Measurements from ENCODE around the gene DET1.
"Not testable (repeated sequence)": the region's sequence is repeated elsewhere in the genome, so short reads cannot be mapped to it uniquely, and the experiment has no call there.

Gene DET1

DNA sequence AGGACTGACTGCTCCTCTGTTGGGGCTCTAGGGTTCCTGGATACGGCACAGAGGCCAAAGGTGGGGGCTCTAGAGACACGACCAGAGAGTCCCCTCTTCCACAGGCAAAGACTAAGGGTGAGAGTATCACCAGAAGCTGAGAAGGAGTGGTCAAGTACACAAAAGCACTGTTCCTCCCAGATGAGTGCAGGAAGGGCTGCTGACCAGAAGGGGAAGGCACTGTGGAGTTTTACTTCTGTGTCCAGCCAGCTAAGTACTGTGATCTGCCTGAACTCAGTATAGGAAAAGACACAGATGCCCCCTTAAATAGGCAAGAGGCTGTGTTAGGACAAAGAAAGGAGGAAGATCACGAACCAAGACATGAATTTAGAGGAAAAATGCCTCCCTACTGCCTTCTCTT, 67.3 kb downstream of the DET1 start:
- no peak overlapping the region for H3K9ac ChIP-seq (ENCODE audit: low read length)
- no peak overlapping the region for H3K4me3 ChIP-seq (ENCODE audit: low read depth, low read length)
- no peaks in the 10 kb centered on the region for H3K9me3 ChIP-seq (ENCODE audit: control insufficient read depth, insufficient read depth, low read depth, low read length)
- no peaks in the 10 kb centered on the region for H3K27me3 ChIP-seq (ENCODE audit: control insufficient read depth, insufficient read depth, low read length)
- peaks cover 13% of the 10 kb centered on the region for H3K4me1 ChIP-seq (ENCODE audit: control insufficient read depth, insufficient read depth, low read length)
- peaks cover 36% of the 10 kb centered on the region for H3K36me3 ChIP-seq (ENCODE audit: control insufficient read depth, insufficient read depth, low read length)
- H3K27ac ChIP-seq (ENCODE audit: low read depth, low read length): no peak overlapping the region

DNA sequence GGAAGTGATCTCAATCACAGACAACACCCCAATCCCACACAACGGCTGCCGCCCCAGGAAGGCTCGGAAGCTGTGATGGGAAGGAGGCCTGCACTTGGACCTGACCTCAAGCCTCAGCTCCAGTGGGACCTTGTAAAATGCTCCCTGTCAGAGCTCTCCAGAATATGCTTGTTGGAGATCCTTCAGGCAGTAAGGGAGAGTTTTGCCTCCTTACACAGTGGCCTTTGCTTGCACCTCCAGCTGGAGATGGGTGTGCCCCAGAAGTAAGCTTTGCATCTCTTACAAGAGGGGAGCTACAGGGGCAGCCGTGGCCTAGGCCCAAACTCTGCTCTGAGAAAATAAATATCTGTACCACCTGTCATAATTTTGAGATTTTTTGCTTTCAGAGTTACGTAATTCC, 68.6 kb downstream of the DET1 start:
- Histone ChIP-seq H3K27ac (ENCODE audit: low read depth, low read length) (no peak overlapping the region), H3K36me3 (ENCODE audit: control insufficient read depth, insufficient read depth, low read length) (peaks cover 43% of the 10 kb centered on the region), H3K9me3 (ENCODE audit: control insufficient read depth, insufficient read depth, low read depth, low read length) (no peaks in the 10 kb centered on the region), H3K9ac (ENCODE audit: low read length) (no peak overlapping the region), H3K4me3 (ENCODE audit: low read depth, low read length) (no peak overlapping the region), H3K27me3 (ENCODE audit: control insufficient read depth, insufficient read depth, low read length) (no peaks in the 10 kb centered on the region), H3K4me1 (ENCODE audit: control insufficient read depth, insufficient read depth, low read length) (peaks cover 5% of the 10 kb centered on the region; the same call in 1 of the 2 replicates)

DNA sequence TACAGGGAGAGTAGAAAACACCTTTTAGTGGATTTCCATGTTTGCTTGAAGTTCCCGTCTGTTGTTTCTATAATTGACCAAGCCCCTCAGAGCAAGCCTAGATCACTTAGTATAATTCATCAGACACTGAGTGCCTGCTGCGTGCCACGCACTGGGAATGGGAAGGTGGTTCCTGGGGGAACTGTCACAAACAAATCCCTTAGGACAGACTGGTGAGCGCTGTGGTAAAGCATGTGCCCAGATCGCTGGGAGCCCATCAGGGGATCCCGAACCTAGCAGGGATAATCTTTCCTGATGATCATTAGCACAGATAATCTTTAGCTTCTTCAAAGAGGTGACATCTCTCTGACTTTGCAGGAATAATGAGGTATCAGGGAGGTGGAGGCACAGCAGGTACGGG, 69.4 kb downstream of the DET1 start:
- H3K27ac ChIP-seq (ENCODE audit: low read depth, low read length): no peak overlapping the region
- H3K4me1 ChIP-seq (ENCODE audit: control insufficient read depth, insufficient read depth, low read length): peaks cover 5% of the 10 kb centered on the region; the same call in 1 of the 2 replicates
- H3K4me3 ChIP-seq (ENCODE audit: low read depth, low read length): no peak overlapping the region
- no peaks in the 10 kb centered on the region for H3K9me3 ChIP-seq (ENCODE audit: control insufficient read depth, insufficient read depth, low read depth, low read length)
- peaks cover 51% of the 10 kb centered on the region for H3K36me3 ChIP-seq (ENCODE audit: control insufficient read depth, insufficient read depth, low read length)
- no peaks in the 10 kb centered on the region for H3K27me3 ChIP-seq (ENCODE audit: control insufficient read depth, insufficient read depth, low read length)
- H3K9ac ChIP-seq (ENCODE audit: low read length): peak overlapping the region; percentile 17

DNA sequence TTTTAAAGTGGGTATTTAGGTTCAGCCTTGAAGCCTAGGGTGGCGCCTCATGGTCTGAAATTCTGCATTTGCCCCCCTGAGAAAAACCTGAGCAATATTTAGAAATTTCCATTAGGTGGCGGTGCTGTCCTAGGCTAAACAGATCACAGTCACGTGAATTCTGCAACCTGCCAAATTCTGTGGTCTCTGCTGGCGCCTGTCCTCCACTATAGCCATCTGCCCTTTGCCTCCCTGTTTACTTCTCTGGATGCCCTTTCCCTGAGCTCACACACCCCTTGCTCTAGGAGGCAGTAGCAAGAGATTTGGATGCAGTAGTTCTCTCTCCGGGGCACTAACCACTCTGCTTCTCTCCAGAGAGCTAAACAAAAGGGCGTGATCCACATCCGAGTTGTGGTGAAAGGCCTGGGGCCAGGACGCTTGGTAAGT, 69.8 kb downstream of the DET1 start:
- Histone ChIP-seq H3K27ac (ENCODE audit: low read depth, low read length) (no peak overlapping the region), H3K4me1 (ENCODE audit: control insufficient read depth, insufficient read depth, low read length) (peaks cover 5% of the 10 kb centered on the region; the same call in 1 of the 2 replicates), H3K36me3 (ENCODE audit: control insufficient read depth, insufficient read depth, low read length) (peaks cover 51% of the 10 kb centered on the region), H3K9ac (ENCODE audit: low read length) (peak overlapping the region; percentile 17), H3K4me3 (ENCODE audit: low read depth, low read length) (no peak overlapping the region), H3K9me3 (ENCODE audit: control insufficient read depth, insufficient read depth, low read depth, low read length) (no peaks in the 10 kb centered on the region), H3K27me3 (ENCODE audit: control insufficient read depth, insufficient read depth, low read length) (no peaks in the 10 kb centered on the region)

DNA sequence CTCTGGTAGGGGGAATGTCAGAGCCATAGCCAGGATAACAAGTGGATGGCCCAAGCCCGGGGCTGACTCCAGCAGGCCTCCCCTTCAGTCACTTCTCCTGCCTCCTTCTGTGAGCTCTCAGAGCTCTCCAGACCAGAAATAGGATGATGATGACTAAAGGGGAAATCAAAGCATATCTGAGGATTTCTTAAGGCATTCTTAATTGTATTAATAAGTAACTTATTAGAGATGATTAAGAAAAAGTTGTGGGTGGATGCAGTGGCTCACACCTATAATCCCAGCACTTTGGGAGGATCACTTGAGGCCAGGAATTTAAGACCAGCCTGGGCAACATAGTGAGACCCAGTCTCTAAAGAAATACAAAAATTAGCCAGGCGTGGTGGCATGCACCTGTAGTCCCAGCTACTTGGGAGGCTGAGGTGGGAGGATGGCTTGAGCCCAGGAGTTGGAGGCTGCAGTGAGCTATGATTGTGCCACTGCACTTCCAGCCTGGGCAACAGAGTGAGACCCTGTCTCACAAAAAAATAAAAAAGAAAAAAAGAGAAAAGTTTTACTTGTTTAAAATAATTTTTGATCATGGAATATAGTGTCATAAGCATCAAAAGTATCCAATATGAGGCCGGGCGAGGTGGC, 72.7 kb downstream of the DET1 start:
- not testable (repeated sequence) for H3K27me3 ChIP-seq (ENCODE audit: control insufficient read depth, insufficient read depth, low read length); H3K4me3 ChIP-seq (ENCODE audit: low read depth, low read length); H3K27ac ChIP-seq (ENCODE audit: low read depth, low read length); H3K9ac ChIP-seq (ENCODE audit: low read length); H3K4me1 ChIP-seq (ENCODE audit: control insufficient read depth, insufficient read depth, low read length); H3K9me3 ChIP-seq (ENCODE audit: control insufficient read depth, insufficient read depth, low read depth, low read length)
- H3K36me3 ChIP-seq (ENCODE audit: control insufficient read depth, insufficient read depth, low read length): peaks cover 60% of the 10 kb centered on the region

DNA sequence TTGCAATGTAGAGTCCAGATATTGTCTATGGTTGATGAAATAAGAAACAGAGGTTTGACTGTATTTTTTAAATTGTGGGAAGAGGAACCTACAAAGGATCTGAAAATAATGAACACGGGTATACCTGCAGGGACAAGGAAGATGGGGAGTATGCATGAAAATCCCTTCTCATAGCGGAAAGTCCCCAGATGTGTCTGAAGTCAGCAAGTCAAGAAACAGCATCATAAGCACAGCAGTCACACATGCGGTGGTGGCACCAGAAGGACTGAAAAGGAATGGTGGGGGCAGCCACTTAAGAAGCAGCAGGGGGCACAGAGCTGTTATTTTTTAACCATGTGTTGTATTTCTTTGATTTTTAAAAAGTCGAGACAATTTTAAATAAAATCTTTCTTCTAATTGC, 74.3 kb downstream of the DET1 start:
- H3K27ac ChIP-seq (ENCODE audit: low read depth, low read length): no peak overlapping the region
- H3K4me3 ChIP-seq (ENCODE audit: low read depth, low read length): no peak overlapping the region
- no peaks in the 10 kb centered on the region for H3K27me3 ChIP-seq (ENCODE audit: control insufficient read depth, insufficient read depth, low read length)
- H3K9ac ChIP-seq (ENCODE audit: low read length): no peak overlapping the region
- peaks cover 5% of the 10 kb centered on the region; the same call in 1 of the 2 replicates for H3K4me1 ChIP-seq (ENCODE audit: control insufficient read depth, insufficient read depth, low read length)
- peaks cover 46% of the 10 kb centered on the region for H3K36me3 ChIP-seq (ENCODE audit: control insufficient read depth, insufficient read depth, low read length)
- H3K9me3 ChIP-seq (ENCODE audit: control insufficient read depth, insufficient read depth, low read depth, low read length): no peaks in the 10 kb centered on the region

DNA sequence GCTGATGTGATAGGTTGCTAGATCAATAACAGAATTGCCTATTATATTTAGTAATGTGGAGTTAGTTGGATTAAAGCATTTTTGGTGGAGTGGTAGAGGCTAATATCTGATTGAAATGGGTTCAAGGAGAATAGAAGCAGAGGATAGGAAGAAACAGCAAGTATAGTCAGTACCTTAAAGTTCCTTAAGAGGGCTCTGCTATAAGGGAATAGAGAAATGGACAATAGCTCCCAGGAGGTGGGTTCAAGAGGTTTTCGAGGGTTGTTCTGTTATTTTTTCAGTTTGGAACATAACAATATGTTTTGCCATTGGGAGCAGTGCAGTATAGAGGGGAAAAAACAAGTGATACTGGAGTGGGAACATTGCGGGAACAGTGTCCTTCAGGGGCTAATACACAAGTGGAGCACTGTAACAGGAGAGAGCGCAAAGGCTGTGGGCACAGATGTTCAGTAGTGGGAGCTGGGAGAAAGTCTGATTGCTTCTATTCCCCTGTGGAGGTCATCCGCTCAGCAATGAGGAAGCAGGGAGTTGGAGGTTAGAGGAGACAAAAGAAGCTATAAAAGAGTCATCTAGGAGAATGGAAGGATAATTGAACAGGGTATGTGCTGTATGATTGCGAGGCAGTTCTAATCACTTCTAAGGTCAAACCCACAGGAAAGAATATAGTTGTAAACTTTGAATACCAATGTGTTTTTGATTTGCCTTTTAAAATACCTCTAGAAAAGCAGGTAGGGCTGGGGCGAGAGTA, 75.7 kb downstream of the DET1 start:
- Histone ChIP-seq H3K27me3 (ENCODE audit: control insufficient read depth, insufficient read depth, low read length) (no peaks in the 10 kb centered on the region), H3K27ac (ENCODE audit: low read depth, low read length) (no peak overlapping the region), H3K9ac (ENCODE audit: low read length) (no peak overlapping the region), H3K4me3 (ENCODE audit: low read depth, low read length) (no peak overlapping the region), H3K4me1 (ENCODE audit: control insufficient read depth, insufficient read depth, low read length) (peaks cover 4% of the 10 kb centered on the region; the same call in 1 of the 2 replicates), H3K36me3 (ENCODE audit: control insufficient read depth, insufficient read depth, low read length) (peaks cover 35% of the 10 kb centered on the region), H3K9me3 (ENCODE audit: control insufficient read depth, insufficient read depth, low read depth, low read length) (no peaks in the 10 kb centered on the region)

DNA sequence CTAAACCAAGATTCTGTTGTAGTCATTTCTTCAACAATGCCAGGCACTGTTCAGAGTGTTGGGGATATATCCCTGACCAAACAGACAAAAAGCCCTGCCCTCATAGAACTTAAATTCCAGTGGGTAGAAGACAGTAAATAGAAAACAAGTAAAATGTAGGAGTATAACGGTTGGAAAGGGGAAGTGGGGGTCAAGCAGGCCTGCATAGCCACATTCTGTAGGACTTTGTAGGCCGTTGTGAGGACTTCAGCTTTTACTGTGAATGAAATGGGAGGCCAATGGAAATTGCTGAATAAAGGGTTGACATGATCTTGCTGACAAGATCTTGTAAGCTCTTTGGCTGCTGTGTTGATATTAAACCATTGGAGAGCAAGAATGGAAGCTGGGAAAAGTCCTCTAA, 77.2 kb downstream of the DET1 start:
- Histone ChIP-seq H3K4me3 (ENCODE audit: low read depth, low read length) (no peak overlapping the region), H3K27me3 (ENCODE audit: control insufficient read depth, insufficient read depth, low read length) (no peaks in the 10 kb centered on the region), H3K27ac (ENCODE audit: low read depth, low read length) (no peak overlapping the region), H3K36me3 (ENCODE audit: control insufficient read depth, insufficient read depth, low read length) (peaks cover 33% of the 10 kb centered on the region), H3K9me3 (ENCODE audit: control insufficient read depth, insufficient read depth, low read depth, low read length) (no peaks in the 10 kb centered on the region), H3K9ac (ENCODE audit: low read length) (no peak overlapping the region), H3K4me1 (ENCODE audit: control insufficient read depth, insufficient read depth, low read length) (peaks cover 4% of the 10 kb centered on the region; the same call in 1 of the 2 replicates)

DNA sequence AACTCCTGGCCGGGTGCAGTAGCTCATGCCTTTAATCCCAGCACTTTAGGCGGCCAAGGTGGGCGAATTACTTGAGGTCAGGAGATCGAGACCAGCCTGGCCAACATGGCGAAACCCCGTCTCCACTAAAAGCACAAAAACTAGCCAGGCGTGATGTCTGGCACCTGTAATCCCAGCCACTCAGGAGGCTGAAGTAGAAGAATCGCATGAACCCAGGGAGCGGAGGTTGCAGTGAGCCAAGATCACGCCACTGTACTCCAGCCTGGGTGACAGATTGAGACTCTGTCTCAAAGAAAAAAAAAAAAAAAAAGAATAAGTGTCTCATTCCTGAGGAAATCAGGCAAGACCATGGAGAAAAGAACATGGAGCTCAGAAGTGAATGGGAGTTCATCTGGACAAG, 77.8 kb downstream of the DET1 start:
- H3K4me1 ChIP-seq (ENCODE audit: control insufficient read depth, insufficient read depth, low read length); H3K27me3 ChIP-seq (ENCODE audit: control insufficient read depth, insufficient read depth, low read length); H3K9me3 ChIP-seq (ENCODE audit: control insufficient read depth, insufficient read depth, low read depth, low read length); H3K27ac ChIP-seq (ENCODE audit: low read depth, low read length): not testable (repeated sequence)
- Histone ChIP-seq H3K36me3 (ENCODE audit: control insufficient read depth, insufficient read depth, low read length) (peaks cover 38% of the 10 kb centered on the region), H3K9ac (ENCODE audit: low read length) (peak overlapping the region; percentile 96), H3K4me3 (ENCODE audit: low read depth, low read length) (peak overlapping the region; percentile 93)

DNA sequence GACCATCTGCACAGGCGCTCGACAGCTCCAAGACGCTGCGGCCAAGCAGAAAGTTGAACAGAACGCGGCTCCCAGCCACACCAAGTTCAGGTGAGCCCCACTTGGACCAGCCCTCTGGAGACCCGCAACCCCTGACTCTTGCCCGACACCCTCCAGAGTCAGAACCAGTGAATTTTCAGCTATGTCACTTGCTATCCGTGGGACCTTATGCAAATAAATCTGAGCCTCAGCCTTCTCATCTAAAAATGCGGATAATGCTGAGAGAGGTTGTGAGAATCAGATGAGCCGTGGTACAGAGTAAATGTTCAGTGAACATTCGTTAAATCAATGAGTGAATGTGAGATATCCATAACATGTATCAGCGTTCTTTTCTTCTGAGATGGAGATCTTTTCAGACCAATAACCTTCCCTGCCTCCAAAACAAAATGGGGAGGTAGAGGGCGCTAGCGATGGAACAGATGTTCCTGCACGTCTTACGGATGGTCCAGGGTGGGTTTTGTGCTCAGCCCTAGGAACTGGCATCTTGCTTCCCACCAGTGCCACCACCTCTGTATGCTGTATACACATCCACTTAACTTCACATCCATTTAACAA, 78.4 kb downstream of the DET1 start:
- Histone ChIP-seq H3K27ac (ENCODE audit: low read depth, low read length) (peak overlapping the region; percentile 98; the same call in 1 of the 2 replicates), H3K4me1 (ENCODE audit: control insufficient read depth, insufficient read depth, low read length) (peaks cover 4% of the 10 kb centered on the region; the same call in 1 of the 2 replicates), H3K9ac (ENCODE audit: low read length) (peak overlapping the region; percentile 96), H3K4me3 (ENCODE audit: low read depth, low read length) (peak overlapping the region; percentile 93), H3K9me3 (ENCODE audit: control insufficient read depth, insufficient read depth, low read depth, low read length) (no peaks in the 10 kb centered on the region), H3K27me3 (ENCODE audit: control insufficient read depth, insufficient read depth, low read length) (no peaks in the 10 kb centered on the region), H3K36me3 (ENCODE audit: control insufficient read depth, insufficient read depth, low read length) (peaks cover 38% of the 10 kb centered on the region)

Data from HUES6 (cell line).